GM23338 (cell line): ENCODE results near the gene IL1A. TPM values are rescaled to one million over a fixed set of nuclear protein-coding genes. Genes with fewer than 3 reads are reported as not detected.

ENCODE experiments used
- ATAC-seq: fragments of 200-7000 bp; cut with Tn5 transposase; 3 replicates; pipeline ENCODE4 v1.9.1; 2020
- DNase-seq: peaks from one replicate; pipeline ENCODE4 v3.0.0-alpha.2; 2015; ENCODE audit warnings: low spot score
- H2AFZ ChIP-seq: fragments of 200-600 bp; sonication (generic); 2 replicates; pipeline ENCODE4 v1.8.0; 2016; ENCODE audit warnings: antibody characterized with exemption, mild to moderate bottlenecking, moderate library complexity
- H3F3A ChIP-seq: fragments of 200-600 bp; sonication (generic); replicated peaks from 2 replicates; pipeline ENCODE4 v1.8.0; 2017; ENCODE audit warnings: antibody characterized with exemption, mixed run types, low read depth
- H3K27ac ChIP-seq: fragments of 200-600 bp; sonication (generic); 2 replicates; pipeline ENCODE4 v1.6.1; 2016; ENCODE audit warnings: low read depth
- H3K27me3 ChIP-seq: fragments of 200-600 bp; sonication (generic); 2 replicates; pipeline ENCODE4 v1.8.0; 2016; ENCODE audit warnings: mild to moderate bottlenecking, mixed run types, moderate library complexity; ENCODE audit not compliant: insufficient read depth
- H3K36me3 ChIP-seq: fragments of 200-600 bp; sonication (generic); 2 replicates; pipeline ENCODE4 v1.8.0; 2016; ENCODE audit warnings: mild to moderate bottlenecking; ENCODE audit not compliant: insufficient read depth
- H3K4me1 ChIP-seq: fragments of 200-600 bp; sonication (generic); 2 replicates; pipeline ENCODE4 v1.8.0; 2016; ENCODE audit warnings: mild to moderate bottlenecking, moderate library complexity; ENCODE audit not compliant: insufficient read depth
- H3K4me2 ChIP-seq: fragments of 200-600 bp; sonication (generic); 2 replicates; pipeline ENCODE4 v1.7.1; 2017; ENCODE audit warnings: mixed run types
- H3K4me3 ChIP-seq: fragments of 200-600 bp; sonication (generic); 2 replicates; pipeline ENCODE4 v1.6.1; 2016; ENCODE audit warnings: mixed run types
- H3K79me2 ChIP-seq: fragments of 200-600 bp; sonication (generic); replicated peaks from 2 replicates; pipeline ENCODE4 v1.8.0; 2017; ENCODE audit warnings: mild to moderate bottlenecking; ENCODE audit not compliant: insufficient read depth
- H3K9me2 ChIP-seq: fragments of 200-600 bp; sonication (generic); 2 replicates; pipeline ENCODE4 v1.8.0; 2017; ENCODE audit not compliant: insufficient read depth
- H4K20me1 ChIP-seq: fragments of 200-600 bp; sonication (generic); replicated peaks from 2 replicates; pipeline ENCODE4 v1.8.0; 2017; ENCODE audit warnings: mild to moderate bottlenecking; ENCODE audit not compliant: insufficient read depth
- H3K27ac Mint-ChIP-seq: 2 replicates; pipeline ENCODE4 v1.8.0; 2020; ENCODE audit warnings: inconsistent platforms, mild to moderate bottlenecking, moderate library complexity, mixed read lengths
- H3K27me3 Mint-ChIP-seq: 3 replicates; pipeline ENCODE4 v1.8.0; 2022; ENCODE audit warnings: low read depth, mild to moderate bottlenecking, moderate library complexity, mixed read lengths, inconsistent platforms; ENCODE audit not compliant: insufficient read depth, poor library complexity
- H3K36me3 Mint-ChIP-seq: 3 replicates; pipeline ENCODE4 v1.8.0; 2021; ENCODE audit warnings: low read depth, mild to moderate bottlenecking, inconsistent platforms, moderate library complexity, mixed read lengths
- H3K4me1 Mint-ChIP-seq: 3 replicates; pipeline ENCODE4 v1.8.0; 2020; ENCODE audit warnings: mild to moderate bottlenecking, inconsistent platforms, mixed read lengths
- H3K4me3 Mint-ChIP-seq: 3 replicates; pipeline ENCODE4 v1.8.0; 2021; ENCODE audit warnings: moderate library complexity, mild to moderate bottlenecking, inconsistent platforms, mixed read lengths
- H3K9me3 Mint-ChIP-seq: 3 replicates; pipeline ENCODE4 v1.8.0; 2020; ENCODE audit warnings: moderate library complexity, mild to moderate bottlenecking, inconsistent platforms, mixed read lengths
- CREB1 ChIP-seq: fragments of 250-450 bp; sonication (Bioruptor Pico); IDR thresholded peaks from 2 replicates; pipeline ENCODE4 v1.5.0; 2020; ENCODE audit warnings: low read depth, mild to moderate bottlenecking, moderate library complexity
- EZH2 ChIP-seq: fragments of 200-600 bp; sonication (generic); IDR thresholded peaks from one replicate; pipeline ENCODE4 v1.8.0; 2017; ENCODE audit warnings: antibody characterized with exemption, mild to moderate bottlenecking, low read depth; ENCODE audit not compliant: unreplicated experiment
- EZH2phosphoT487 ChIP-seq: fragments of 200-600 bp; sonication (generic); IDR thresholded peaks from one replicate; pipeline ENCODE4 v1.8.1; 2018; ENCODE audit warnings: antibody characterized with exemption; ENCODE audit not compliant: unreplicated experiment
- JUNB ChIP-seq: IDR thresholded peaks from one replicate; pipeline ENCODE4 v1.6.1; 2016; ENCODE audit warnings: antibody characterized with exemption; ENCODE audit not compliant: unreplicated experiment
- POLR2AphosphoS5 ChIP-seq: IDR thresholded peaks from 2 replicates; pipeline ENCODE4 v1.6.1; 2016; ENCODE audit warnings: antibody characterized with exemption, low read depth
- ZNF114 ChIP-seq: fragments of 250-450 bp; sonication (Bioruptor Pico); IDR thresholded peaks from 2 replicates; pipeline ENCODE4 v1.5.0; 2020; ENCODE audit warnings: mild to moderate bottlenecking, moderate library complexity
- ZNF331 ChIP-seq: fragments of 250-450 bp; sonication (Bioruptor Pico); IDR thresholded peaks from 2 replicates; pipeline ENCODE4 v1.5.0; 2020; ENCODE audit warnings: low read depth, mild to moderate bottlenecking, moderate library complexity
- ZNF462 ChIP-seq: fragments of 250-450 bp; sonication (Bioruptor Pico); IDR thresholded peaks from 2 replicates; pipeline ENCODE4 v1.5.0; 2020; ENCODE audit warnings: mild to moderate bottlenecking, moderate library complexity
- polyA plus RNA-seq: library from polyadenylated mRNA; unstranded; fragments of >200 nt; fragmentation: Nextera tagmentation; extraction: Ambion mirVana; gene quantifications from 2 replicates; pipeline ENCODE4 v1.2.1, GENCODE V29; 2016
- total RNA-seq: library from RNA; depleted of rRNA; stranded (reverse); fragments of >200 nt; shearing (Covaris generic); gene quantifications from 2 replicates; pipeline ENCODE4 v1.2.3, GENCODE V29; 2014

Gene IL1A
- total and polyA plus RNA-seq, 2 experiments from 2014 or later, result 0.65 to 0.73 TPM

DNA sequence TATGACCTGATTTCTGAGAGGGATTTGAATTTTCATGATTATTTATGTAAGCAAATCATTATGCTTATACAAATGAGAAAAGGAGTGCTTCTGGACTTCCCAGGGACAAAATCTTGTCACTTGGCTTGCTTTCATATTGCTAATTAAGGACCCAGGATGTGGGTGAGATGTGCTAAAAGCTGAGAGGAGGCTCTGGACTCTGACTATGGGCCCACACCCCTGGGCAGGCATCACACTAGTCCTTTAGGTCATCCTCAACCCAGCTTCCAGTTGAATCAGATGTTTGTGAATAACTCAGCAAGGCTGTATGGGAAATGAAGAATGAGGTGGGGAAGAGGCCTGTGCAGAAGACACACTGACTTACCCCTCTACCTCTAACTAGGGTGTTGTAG, 40.4 kb upstream of the IL1A start:
- Mint-ChIP-seq H3K27ac (no peak overlapping the region), H3K9me3 (peaks cover 3% of the 10 kb centered on the region; the same call in 1 of the 3 replicates), H3K4me1 (peaks cover 12% of the 10 kb centered on the region), H3K27me3 (peaks cover 8% of the 10 kb centered on the region), H3K36me3 (no peaks in the 10 kb centered on the region; the same call in 2 of the 3 replicates), H3K4me3 (no peak overlapping the region)
- peaks cover 11% of the 10 kb centered on the region for H3K4me1 ChIP-seq
- H3K27me3 ChIP-seq, result no peaks in the 10 kb centered on the region
- no peak overlapping the region for H3K4me2 ChIP-seq
- ATAC-seq, result no peak
- no peaks in the 10 kb centered on the region for H3F3A ChIP-seq
- no peaks in the 10 kb centered on the region for H3K9me2 ChIP-seq
- TF ChIP-seq JUNB, result no peak
- no peak for TF ChIP-seq POLR2AphosphoS5
- no peak for TF ChIP-seq ZNF462 (CRISPR knock-in tag)
- TF ChIP-seq EZH2phosphoT487, result no peak
- no peak for TF ChIP-seq CREB1
- no peak for TF ChIP-seq ZNF331 (CRISPR knock-in tag)
- TF ChIP-seq ZNF114, result no peak
- no peak overlapping the region for H2AFZ ChIP-seq
- H3K27ac ChIP-seq, result no peak overlapping the region
- no peak overlapping the region for H3K4me3 ChIP-seq
- no peaks in the 10 kb centered on the region for H3K79me2 ChIP-seq
- DNase-seq, result no peak
- H3K36me3 ChIP-seq, result no peaks in the 10 kb centered on the region
- no peaks in the 10 kb centered on the region for H4K20me1 ChIP-seq

- no peak for DNase-seq
- no peak overlapping the region for H3K27ac Mint-ChIP-seq
- ATAC-seq, result no peak
- no peaks in the 10 kb centered on the region for H3K79me2 ChIP-seq
- peaks cover 8% of the 10 kb centered on the region for H3K27me3 Mint-ChIP-seq
- no peaks in the 10 kb centered on the region; the same call in 2 of the 3 replicates for H3K36me3 Mint-ChIP-seq
- H3K27me3 ChIP-seq, result no peaks in the 10 kb centered on the region
- H3K9me2 ChIP-seq, result no peaks in the 10 kb centered on the region
- H3K36me3 ChIP-seq, result no peaks in the 10 kb centered on the region
- no peaks in the 10 kb centered on the region for H4K20me1 ChIP-seq
- no peak for TF ChIP-seq EZH2
- H3K9me3 Mint-ChIP-seq, result no peaks in the 10 kb centered on the region
- H2AFZ ChIP-seq, result no peak overlapping the region
- H3K4me3 ChIP-seq, result no peak overlapping the region
- peaks cover 24% of the 10 kb centered on the region for H3K4me1 ChIP-seq
- no peak overlapping the region for H3K27ac ChIP-seq
- no peak overlapping the region for H3K4me2 ChIP-seq
- H3F3A ChIP-seq, result no peaks in the 10 kb centered on the region
- H3K4me1 Mint-ChIP-seq, result peaks cover 26% of the 10 kb centered on the region
- no peak overlapping the region for H3K4me3 Mint-ChIP-seq
These were observed 37.4 kb upstream of the IL1A start for GRCh38 chr2:112821682-112822081.
